ENCODE data around the gene HLF. TPM values are rescaled to one million over a fixed set of nuclear protein-coding genes. Genes with fewer than 3 reads are reported as not detected.

The HLF gene
- total RNA-seq, 1 donor from 2014 or later = 1.3 TPM

DNA sequence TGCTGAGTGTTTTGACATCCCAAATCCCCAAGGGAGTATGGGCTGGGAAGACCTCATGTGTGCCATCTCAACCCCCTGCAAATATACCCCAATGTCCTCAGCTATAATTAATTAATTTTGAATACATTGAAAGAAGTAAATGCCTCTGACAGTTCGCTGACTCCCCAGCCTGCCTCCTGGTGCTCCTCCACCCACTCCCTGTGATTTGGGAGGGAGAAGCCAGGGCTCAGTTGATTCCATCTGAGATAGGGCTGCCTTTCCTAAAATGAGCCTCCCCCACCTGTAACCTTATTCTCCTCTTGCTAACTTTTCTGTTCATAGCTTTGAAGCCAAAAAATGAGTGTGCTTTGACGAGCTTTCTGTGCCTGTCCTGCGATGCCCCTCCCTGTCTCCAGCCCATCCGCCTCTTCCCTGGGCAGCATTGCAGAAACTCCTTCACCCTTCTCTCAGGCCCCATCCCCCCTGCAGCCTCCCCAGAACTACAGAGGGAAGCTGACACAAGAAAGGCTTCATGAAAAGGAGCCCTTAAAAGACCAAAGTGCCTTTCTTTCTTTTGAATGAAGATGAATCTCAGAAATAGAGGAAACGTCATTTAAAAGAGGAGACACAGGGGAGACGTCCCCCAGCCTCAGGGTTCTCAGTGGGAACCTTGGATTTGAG is 70.3 kb downstream of the HLF start:
- no peak overlapping the region for H3K4me3 Mint-ChIP-seq
- H3K9me3 Mint-ChIP-seq = no peaks in the 10 kb centered on the region
- H3K27me3 Mint-ChIP-seq (ENCODE audit: low read depth) = peaks cover under 1% of the 10 kb centered on the region
- TF ChIP-seq, protein P1, sequence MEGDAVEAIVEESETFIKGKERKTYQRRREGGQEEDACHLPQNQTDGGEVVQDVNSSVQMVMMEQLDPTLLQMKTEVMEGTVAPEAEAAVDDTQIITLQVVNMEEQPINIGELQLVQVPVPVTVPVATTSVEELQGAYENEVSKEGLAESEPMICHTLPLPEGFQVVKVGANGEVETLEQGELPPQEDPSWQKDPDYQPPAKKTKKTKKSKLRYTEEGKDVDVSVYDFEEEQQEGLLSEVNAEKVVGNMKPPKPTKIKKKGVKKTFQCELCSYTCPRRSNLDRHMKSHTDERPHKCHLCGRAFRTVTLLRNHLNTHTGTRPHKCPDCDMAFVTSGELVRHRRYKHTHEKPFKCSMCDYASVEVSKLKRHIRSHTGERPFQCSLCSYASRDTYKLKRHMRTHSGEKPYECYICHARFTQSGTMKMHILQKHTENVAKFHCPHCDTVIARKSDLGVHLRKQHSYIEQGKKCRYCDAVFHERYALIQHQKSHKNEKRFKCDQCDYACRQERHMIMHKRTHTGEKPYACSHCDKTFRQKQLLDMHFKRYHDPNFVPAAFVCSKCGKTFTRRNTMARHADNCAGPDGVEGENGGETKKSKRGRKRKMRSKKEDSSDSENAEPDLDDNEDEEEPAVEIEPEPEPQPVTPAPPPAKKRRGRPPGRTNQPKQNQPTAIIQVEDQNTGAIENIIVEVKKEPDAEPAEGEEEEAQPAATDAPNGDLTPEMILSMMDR (IDR thresholded peaks at IDR 0.05; ENCODE audit: unreplicated experiment) = no peak
- H3K27ac Mint-ChIP-seq = peak overlapping the region; percentile 36
- no peaks in the 10 kb centered on the region for H3K36me3 Mint-ChIP-seq
- no peak for DNase-seq (ENCODE audit: low spot score in 2 of 2, unreplicated experiment in 2 of 2)
- peaks cover 20% of the 10 kb centered on the region for H3K4me1 Mint-ChIP-seq

DNA sequence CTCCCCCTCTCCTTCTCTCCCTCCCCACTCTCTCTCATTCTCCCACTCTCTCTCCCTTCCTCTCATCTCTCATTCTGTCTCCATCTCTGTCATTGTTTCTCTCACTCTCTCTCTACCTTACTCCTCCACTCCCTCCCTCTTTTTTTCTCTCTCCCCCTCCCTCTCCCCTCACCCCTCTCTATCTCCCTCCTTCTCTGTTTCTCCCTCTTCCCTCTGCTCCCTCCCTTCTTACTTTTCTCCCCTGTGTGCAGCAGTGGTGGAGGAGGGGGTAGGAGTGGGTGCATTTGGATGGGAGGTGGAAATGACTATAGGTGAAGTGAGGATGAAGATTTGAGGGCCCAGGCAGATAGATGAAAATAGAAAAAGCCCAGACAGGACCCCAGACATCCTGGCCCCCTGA is 70.9 kb downstream of the HLF start:
- TF ChIP-seq, protein P1 (IDR thresholded peaks at IDR 0.05; ENCODE audit: unreplicated experiment) = no peak
- Mint-ChIP-seq H3K36me3 (no peaks in the 10 kb centered on the region), H3K27me3 (ENCODE audit: low read depth) (peaks cover 3% of the 10 kb centered on the region), H3K9me3 (no peaks in the 10 kb centered on the region), H3K27ac (no peak overlapping the region), H3K4me1 (peaks cover 22% of the 10 kb centered on the region), H3K4me3 (no peak overlapping the region)
- DNase-seq (ENCODE audit: low spot score in 2 of 2, unreplicated experiment in 2 of 2) = no peak

DNA sequence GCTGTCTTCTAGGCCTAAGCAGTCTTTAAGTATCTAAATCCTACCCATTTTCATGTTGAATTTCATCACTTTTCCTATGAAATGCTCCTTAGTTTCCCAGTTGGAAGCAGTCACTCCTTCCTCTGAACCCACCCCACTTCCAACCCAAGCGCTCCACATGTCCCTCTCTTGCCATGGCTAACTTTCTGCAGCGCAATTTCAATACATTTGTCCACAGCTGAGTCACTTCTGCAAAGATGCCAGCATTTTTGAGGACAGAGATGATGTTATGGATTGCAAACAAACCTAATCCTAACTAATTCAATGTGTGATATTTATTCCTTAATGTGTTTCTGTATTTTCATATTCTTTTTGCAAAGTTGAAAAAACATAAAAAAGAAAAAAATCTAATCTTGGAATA is 71.7 kb downstream of the HLF start:
- no peaks in the 10 kb centered on the region for H3K36me3 Mint-ChIP-seq
- H3K4me1 Mint-ChIP-seq = peaks cover 22% of the 10 kb centered on the region
- H3K27me3 Mint-ChIP-seq (ENCODE audit: low read depth) = peaks cover 3% of the 10 kb centered on the region
- H3K4me3 Mint-ChIP-seq = no peak overlapping the region
- no peak overlapping the region for H3K27ac Mint-ChIP-seq
- no peak for DNase-seq (ENCODE audit: low spot score in 2 of 2, unreplicated experiment in 2 of 2)
- H3K9me3 Mint-ChIP-seq = no peaks in the 10 kb centered on the region
- TF ChIP-seq, protein P1 (IDR thresholded peaks at IDR 0.05; ENCODE audit: unreplicated experiment) = no peak

DNA sequence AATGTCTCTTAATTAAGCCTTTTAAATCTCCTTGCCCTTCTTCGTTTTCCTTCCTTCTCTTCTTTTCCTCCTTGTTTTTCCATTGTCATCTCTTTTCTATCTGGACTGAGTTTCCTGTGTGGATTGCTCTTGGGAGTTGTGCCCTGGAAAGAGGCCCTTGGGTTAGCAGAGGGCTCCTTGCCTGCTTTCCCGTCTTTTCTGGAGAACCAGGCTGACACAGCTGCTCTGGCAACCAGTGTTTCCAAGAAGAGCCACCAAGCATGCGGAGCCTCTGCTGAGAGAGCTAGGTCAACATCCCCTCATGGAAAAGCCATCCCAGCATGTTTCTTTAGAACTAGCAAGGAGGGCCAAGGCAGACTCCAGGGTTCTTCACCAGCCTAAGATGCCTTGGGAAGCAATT is 75.4 kb downstream of the HLF start:
- no peak overlapping the region for H3K27ac Mint-ChIP-seq
- no peak for DNase-seq (ENCODE audit: low spot score in 2 of 2, unreplicated experiment in 2 of 2)
- H3K27me3 Mint-ChIP-seq (ENCODE audit: low read depth) = peaks cover 3% of the 10 kb centered on the region
- H3K9me3 Mint-ChIP-seq = no peaks in the 10 kb centered on the region
- TF ChIP-seq, protein P1 (IDR thresholded peaks at IDR 0.05; ENCODE audit: unreplicated experiment) = no peak
- H3K4me3 Mint-ChIP-seq = no peak overlapping the region
- H3K4me1 Mint-ChIP-seq = peaks cover 13% of the 10 kb centered on the region
- H3K36me3 Mint-ChIP-seq = no peaks in the 10 kb centered on the region

DNA sequence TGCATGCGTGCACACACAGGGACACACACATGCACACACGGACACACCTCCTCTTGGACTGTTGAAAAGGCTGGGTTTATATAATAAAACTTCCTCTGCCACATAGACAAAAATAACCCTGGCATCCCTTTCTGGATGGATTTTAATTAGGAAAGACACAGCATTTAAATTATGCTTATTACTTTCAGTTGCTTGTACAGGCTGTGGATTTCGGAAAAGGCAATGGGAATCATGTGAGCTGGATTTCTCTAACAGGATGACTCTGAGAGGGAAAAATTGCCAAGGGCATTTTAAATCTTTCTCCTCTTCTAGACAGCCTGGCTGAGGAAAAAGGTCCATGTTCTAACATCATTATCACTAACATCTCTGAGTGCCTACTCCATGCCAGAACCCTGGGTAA is 75.9 kb downstream of the HLF start:
- peaks cover 3% of the 10 kb centered on the region for H3K9me3 Mint-ChIP-seq
- H3K4me1 Mint-ChIP-seq = peaks cover 8% of the 10 kb centered on the region
- no peak overlapping the region for H3K27ac Mint-ChIP-seq
- no peak overlapping the region for H3K4me3 Mint-ChIP-seq
- H3K36me3 Mint-ChIP-seq = peaks cover 2% of the 10 kb centered on the region
- peaks cover 3% of the 10 kb centered on the region for H3K27me3 Mint-ChIP-seq (ENCODE audit: low read depth)
- TF ChIP-seq, protein P1 (IDR thresholded peaks at IDR 0.05; ENCODE audit: unreplicated experiment) = no peak
- DNase-seq (ENCODE audit: low spot score in 2 of 2, unreplicated experiment in 2 of 2) = no peak
